ENCODE results near the gene CNN2.

Gene CNN2

GRCh38 chr19:1045247-1045603, 18.8 kb downstream of the CNN2 start:
- peaks cover 4% of the 10 kb centered on the region; the same call in 1 of the 2 replicates for H3K4me1 ChIP-seq (ENCODE audit: low read length)
- no peak overlapping the region for H3K4me2 ChIP-seq (ENCODE audit: low read depth, low read length)
- H4K20me1 ChIP-seq (ENCODE audit: insufficient read depth, low read length): no peaks in the 10 kb centered on the region
- H3K36me3 ChIP-seq (replicated peaks; ENCODE audit: insufficient read depth, low read length): no peaks in the 10 kb centered on the region; the same call in 1 of the 2 replicates
- H3K9me3 ChIP-seq (replicated peaks; ENCODE audit: insufficient read depth, low read length): no peaks in the 10 kb centered on the region
- H3K9ac ChIP-seq (ENCODE audit: low read length): no peak overlapping the region
- H3F3A ChIP-seq (ENCODE audit: insufficient read depth, low read length): peaks cover 8% of the 10 kb centered on the region; the same call in 1 of the 2 replicates
- peaks cover 16% of the 10 kb centered on the region for H3K79me2 ChIP-seq (ENCODE audit: low read length)
- H3K27me3 ChIP-seq (replicated peaks; ENCODE audit: insufficient read depth, low read length): no peaks in the 10 kb centered on the region
- H3K27ac ChIP-seq (ENCODE audit: low read length): no peak overlapping the region
- TF ChIP-seq EZH2phosphoT487 (IDR thresholded peaks at IDR 0.05; ENCODE audit: low read length) (no peak), EZH2 (optimal IDR thresholded peaks at IDR 0.05; ENCODE audit: low read depth, low read length) (no peak), CTCF (IDR thresholded peaks at IDR 0.05; ENCODE audit: low read length) (no peak)
- H3K4me3 ChIP-seq (ENCODE audit: low read length): no peak overlapping the region
- peak; percentile 66 for DNase-seq
- no peak overlapping the region for H2AFZ ChIP-seq (ENCODE audit: low read length)
- no peaks in the 10 kb centered on the region for H3K9me2 ChIP-seq (replicated peaks; ENCODE audit: insufficient read depth, low read length)

- Histone ChIP-seq H3K9ac (ENCODE audit: low read length) (no peak overlapping the region), H3K27ac (ENCODE audit: low read length) (no peak overlapping the region), H3K79me2 (ENCODE audit: low read length) (peaks cover 8% of the 10 kb centered on the region), H3K4me1 (ENCODE audit: low read length) (peaks cover 4% of the 10 kb centered on the region; the same call in 1 of the 2 replicates), H3F3A (ENCODE audit: insufficient read depth, low read length) (0 out of 2 replicates have a peak, but pooled peaks cover 2% of the 10 kb centered on the region), H3K4me2 (ENCODE audit: low read depth, low read length) (no peak overlapping the region), H2AFZ (ENCODE audit: low read length) (no peak overlapping the region), H3K9me3 (replicated peaks; ENCODE audit: insufficient read depth, low read length) (no peaks in the 10 kb centered on the region), H4K20me1 (ENCODE audit: insufficient read depth, low read length) (no peaks in the 10 kb centered on the region), H3K9me2 (replicated peaks; ENCODE audit: insufficient read depth, low read length) (no peaks in the 10 kb centered on the region), H3K27me3 (replicated peaks; ENCODE audit: insufficient read depth, low read length) (no peaks in the 10 kb centered on the region), H3K4me3 (ENCODE audit: low read length) (no peak overlapping the region), H3K36me3 (replicated peaks; ENCODE audit: insufficient read depth, low read length) (no peaks in the 10 kb centered on the region; the same call in 1 of the 2 replicates)
- TF ChIP-seq CTCF (IDR thresholded peaks at IDR 0.05; ENCODE audit: low read length) (no peak), EZH2phosphoT487 (IDR thresholded peaks at IDR 0.05; ENCODE audit: low read length) (no peak), EZH2 (optimal IDR thresholded peaks at IDR 0.05; ENCODE audit: low read depth, low read length) (no peak)
- DNase-seq: no peak
Observed at GRCh38 chr19:1046117-1046626, 19.8 kb downstream of the CNN2 start.

GRCh38 chr19:1046836-1047695, 20.7 kb downstream of the CNN2 start:
- TF ChIP-seq CTCF (IDR thresholded peaks at IDR 0.05; ENCODE audit: low read length): no peak
- no peak overlapping the region for H3K4me2 ChIP-seq (ENCODE audit: low read depth, low read length)
- 0 out of 2 replicates have a peak, but pooled peaks cover 2% of the 10 kb centered on the region for H3F3A ChIP-seq (ENCODE audit: insufficient read depth, low read length)
- no peaks in the 10 kb centered on the region for H3K79me2 ChIP-seq (ENCODE audit: low read length)
- no peaks in the 10 kb centered on the region; the same call in 1 of the 2 replicates for H3K36me3 ChIP-seq (replicated peaks; ENCODE audit: insufficient read depth, low read length)
- H3K9ac ChIP-seq (ENCODE audit: low read length): no peak overlapping the region
- H3K9me3 ChIP-seq (replicated peaks; ENCODE audit: insufficient read depth, low read length): no peaks in the 10 kb centered on the region
- no peak for DNase-seq
- H3K4me1 ChIP-seq (ENCODE audit: low read length): no peaks in the 10 kb centered on the region
- no peak overlapping the region for H3K4me3 ChIP-seq (ENCODE audit: low read length)
- no peaks in the 10 kb centered on the region for H3K27me3 ChIP-seq (replicated peaks; ENCODE audit: insufficient read depth, low read length)
- H3K27ac ChIP-seq (ENCODE audit: low read length): no peak overlapping the region
- H2AFZ ChIP-seq (ENCODE audit: low read length): no peak overlapping the region
- H3K9me2 ChIP-seq (replicated peaks; ENCODE audit: insufficient read depth, low read length): no peaks in the 10 kb centered on the region
- no peaks in the 10 kb centered on the region for H4K20me1 ChIP-seq (ENCODE audit: insufficient read depth, low read length)

Data from MM.1S (cell line).